COLO829 (cell line): Measurements from ENCODE around the gene SLC34A1.

Source experiments
- DNase-seq: peaks from one replicate; pipeline ENCODE4 v3.0.0; 2012; ENCODE audit warnings: low spot score

SLC34A1 gene

DNA sequence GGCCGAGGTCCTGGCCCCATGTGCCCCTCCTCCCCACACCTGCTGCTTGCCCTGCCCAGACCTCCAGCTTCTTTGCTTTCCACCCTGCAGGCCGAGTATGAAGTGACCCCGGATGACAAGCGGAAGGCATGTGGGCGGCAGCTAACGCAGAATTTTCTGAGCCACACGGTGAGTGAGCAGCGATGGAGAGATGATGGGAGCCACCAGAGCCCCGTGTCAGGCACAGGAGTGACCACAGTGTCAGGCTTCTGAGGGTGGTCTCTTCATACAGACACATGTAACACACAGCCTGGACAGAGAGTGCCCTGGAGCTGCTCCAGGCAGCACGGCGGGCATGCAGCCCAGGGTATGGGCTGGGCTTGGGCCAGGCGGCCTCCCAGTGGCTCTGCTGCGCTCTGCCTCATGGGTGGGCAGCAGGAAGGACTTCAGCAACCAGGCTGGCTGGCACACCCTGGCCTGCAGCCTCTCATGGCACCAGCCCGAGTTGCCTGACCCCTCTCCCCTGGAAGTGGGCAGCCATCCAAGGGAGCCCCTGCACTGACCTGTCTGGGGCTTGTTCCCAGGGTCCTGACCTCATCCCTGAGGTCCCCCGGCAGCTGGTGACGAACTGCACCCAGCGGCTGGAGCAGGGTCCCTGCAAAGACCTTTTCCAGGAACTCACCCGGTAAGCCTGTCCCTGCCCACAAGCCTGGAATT is 48.1 kb downstream of the SLC34A1 start:
- no peak for DNase-seq

DNA sequence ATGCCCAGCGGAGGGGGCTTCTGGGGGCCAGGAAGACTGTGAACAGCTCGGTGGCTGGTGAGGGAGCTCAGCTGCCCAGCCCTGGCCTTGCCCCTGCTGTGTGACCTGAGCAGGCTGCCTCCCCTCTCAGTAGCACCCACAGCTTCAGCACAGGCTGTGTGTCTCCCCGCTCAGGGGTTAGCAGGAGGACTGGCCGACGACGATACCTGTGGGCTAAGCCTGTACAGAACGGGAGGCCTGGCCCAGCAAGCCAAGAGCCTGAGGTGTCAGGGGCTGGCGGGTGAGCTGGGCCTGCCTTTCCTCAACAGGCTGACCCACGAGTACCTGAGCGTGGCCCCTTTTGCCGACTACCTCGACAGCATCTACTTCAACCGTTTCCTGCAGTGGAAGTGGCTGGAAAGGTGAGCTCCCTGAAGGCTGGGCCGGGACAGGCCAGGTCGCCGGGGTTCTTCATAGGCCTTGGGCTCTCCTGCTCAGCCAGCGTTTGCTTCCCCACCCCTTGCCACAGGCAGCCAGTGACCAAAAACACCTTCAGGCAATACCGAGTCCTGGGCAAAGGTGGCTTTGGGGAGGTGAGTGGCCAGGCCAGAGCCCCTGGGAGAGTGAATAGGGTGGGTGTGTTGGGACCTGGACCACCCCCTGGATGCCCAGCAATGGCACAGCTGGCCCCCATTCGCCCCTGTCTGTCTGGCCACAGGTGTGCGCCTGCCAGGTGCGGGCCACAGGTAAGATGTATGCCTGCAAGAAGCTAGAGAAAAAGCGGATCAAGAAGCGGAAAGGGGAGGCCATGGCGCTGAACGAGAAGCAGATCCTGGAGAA is 48.8 kb downstream of the SLC34A1 start:
- DNase-seq: no peak

DNA sequence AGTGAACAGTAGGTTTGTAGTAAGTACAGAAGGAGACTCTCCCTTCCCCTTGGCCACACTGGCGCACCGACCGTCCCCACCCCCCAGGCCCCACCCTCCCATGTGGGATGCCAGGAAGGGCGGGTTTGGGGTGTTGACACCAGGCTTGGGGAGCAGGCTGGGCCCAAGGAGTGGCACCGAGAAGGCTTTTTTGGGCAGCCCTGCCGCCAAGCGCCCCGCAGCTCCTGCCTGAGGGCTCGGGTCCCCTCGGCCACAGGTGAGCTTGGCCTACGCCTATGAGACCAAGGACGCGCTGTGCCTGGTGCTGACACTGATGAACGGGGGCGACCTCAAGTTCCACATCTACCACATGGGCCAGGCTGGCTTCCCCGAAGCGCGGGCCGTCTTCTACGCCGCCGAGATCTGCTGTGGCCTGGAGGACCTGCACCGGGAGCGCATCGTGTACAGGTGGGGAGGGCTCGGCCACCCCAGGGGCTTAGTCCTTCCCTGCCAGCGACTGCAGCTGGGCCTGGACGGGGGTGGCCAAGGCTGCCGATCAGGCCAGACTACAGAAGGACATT is 49.5 kb downstream of the SLC34A1 start:
- no peak for DNase-seq

DNA sequence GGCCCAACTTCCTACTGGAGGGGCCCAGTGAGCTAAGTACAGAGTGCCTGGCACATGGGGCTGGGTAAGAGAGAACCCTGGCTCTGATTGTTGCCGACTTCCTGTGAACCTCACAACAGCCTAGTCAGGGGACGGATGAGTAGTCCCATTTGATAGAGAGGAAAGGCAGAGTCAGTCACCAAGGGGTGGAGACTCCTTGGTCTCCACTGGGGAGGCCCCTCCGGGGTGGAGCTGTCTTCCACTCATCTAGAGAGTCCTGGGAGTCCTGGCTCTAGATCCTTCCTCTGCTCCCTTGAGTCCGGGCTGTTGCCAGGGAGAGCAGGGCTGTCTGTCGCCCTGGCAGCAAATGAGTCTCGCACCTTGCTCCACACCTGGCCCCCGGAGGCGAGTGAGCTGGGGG is 50.2 kb downstream of the SLC34A1 start:
- DNase-seq: no peak

DNA sequence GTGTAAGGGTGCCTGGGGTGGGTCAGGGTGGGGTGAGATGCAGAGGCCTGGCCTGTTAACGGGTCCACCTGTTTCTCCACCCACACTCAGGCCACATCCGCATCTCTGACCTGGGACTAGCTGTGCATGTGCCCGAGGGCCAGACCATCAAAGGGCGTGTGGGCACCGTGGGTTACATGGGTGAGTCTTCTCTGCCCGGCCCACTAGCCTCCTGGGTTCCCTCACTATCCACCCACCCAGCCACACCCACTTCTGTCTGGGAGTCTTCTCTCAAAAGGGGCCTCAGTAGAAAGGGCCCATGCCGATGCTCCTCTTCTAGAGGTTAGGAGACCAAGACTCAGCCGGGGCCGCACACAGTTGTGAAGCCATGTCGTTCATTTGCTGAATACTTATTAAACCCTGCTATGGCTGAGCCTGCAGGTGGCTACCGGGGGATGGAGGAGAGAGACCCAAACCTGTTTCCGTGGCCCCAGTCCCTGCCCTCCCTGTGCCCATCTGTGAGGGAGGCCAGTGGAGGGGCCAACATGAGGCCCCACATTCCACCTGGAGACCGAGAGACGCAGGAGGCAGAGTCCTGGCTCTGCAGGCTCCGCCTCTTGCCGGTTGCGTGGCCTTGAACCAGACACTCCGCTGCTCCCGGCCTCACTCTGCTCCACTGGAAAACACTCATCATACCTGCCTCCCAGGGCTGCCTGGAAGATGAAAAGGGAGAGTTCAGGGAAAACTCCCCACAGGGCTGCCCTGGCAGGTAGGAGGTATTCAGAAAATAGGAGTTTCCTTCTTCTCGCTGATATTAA is 50.9 kb downstream of the SLC34A1 start:
- no peak for DNase-seq

DNA sequence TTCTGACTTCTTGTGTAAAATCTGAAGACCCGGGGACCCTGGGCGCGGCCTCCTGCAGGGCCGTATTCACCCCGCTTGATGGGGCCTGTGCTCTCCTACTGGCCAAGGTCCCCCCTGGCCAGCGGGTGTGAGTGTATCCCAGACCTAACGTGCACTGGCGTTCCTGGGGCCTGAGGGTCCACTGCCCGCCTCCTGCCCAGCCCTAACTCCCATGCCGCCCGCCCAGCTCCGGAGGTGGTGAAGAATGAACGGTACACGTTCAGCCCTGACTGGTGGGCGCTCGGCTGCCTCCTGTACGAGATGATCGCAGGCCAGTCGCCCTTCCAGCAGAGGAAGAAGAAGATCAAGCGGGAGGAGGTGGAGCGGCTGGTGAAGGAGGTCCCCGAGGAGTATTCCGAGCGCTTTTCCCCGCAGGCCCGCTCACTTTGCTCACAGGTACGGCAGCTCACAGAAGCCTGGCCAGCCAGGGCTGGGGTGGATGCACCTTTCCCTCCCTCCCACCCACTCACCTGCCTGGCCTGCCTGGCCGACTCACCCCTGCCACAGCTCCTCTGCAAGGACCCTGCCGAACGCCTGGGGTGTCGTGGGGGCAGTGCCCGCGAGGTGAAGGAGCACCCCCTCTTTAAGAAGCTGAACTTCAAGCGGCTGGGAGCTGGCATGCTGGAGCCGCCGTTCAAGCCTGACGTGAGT is 51.8 kb downstream of the SLC34A1 start:
- no peak for DNase-seq

DNA sequence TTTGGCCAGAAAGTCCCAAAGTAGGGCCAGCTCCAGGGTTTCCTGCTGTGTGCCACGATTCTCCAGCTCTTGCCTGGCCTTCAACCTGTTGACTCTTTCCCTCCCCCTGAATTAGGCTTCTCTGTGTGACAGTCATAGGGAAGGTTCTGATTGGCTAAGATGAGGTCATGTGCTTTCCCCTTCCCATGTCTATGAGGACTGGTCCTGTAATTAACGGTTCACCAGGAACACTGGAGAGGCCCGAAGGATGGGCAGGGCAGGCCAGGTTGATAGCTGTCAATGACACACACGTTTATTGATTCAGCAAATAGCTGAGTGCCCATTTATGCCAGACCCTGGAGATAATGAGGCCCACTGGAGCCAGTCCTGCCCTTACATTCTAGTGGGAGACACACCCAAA is 53.4 kb downstream of the SLC34A1 start:
- DNase-seq: no peak

DNA sequence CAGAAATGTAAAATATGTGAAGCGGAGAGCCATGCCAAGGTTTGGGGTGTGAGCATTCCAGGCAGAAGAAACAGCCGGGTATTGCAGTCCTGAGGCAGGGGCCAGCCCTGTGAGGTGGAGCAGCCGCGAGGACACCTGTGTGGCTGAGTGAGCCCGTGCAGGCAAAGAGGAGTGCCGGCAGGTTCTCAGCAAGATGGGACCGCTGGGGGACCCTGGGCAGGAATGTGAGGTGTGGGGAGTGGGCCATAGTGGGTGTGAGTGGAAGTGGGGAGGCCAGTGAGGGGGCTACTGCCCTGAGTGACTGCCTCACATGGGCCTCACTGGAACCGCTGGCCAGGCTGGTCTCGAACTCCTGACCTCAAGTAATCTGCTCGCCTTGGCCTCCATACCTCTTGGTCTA is 54.2 kb downstream of the SLC34A1 start:
- DNase-seq: no peak

DNA sequence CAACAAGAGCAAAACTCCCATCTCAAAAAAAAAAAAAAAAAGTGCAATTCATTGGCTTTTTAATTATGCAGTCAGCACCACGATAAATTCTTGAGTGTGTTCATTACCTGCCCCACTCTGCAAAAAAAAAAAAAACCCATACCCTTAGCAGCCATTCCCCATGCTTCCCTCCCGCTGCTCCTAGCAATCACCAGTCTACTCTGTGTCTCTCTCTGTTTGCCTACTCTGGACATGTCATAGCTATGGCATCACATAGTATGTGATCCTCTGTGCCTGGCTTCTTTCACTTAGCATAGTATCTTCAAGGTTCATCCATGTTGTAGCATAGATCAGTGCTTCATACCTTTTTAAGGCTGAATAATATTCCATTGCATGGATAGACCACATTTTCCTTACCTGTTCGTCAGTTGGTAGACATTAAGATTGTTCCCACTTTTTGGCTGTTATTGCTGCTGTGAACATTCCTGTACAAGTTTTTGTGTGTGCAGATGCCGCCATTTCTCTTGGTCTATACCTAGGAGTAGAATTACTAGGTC is 55.4 kb downstream of the SLC34A1 start:
- DNase-seq: no peak

DNA sequence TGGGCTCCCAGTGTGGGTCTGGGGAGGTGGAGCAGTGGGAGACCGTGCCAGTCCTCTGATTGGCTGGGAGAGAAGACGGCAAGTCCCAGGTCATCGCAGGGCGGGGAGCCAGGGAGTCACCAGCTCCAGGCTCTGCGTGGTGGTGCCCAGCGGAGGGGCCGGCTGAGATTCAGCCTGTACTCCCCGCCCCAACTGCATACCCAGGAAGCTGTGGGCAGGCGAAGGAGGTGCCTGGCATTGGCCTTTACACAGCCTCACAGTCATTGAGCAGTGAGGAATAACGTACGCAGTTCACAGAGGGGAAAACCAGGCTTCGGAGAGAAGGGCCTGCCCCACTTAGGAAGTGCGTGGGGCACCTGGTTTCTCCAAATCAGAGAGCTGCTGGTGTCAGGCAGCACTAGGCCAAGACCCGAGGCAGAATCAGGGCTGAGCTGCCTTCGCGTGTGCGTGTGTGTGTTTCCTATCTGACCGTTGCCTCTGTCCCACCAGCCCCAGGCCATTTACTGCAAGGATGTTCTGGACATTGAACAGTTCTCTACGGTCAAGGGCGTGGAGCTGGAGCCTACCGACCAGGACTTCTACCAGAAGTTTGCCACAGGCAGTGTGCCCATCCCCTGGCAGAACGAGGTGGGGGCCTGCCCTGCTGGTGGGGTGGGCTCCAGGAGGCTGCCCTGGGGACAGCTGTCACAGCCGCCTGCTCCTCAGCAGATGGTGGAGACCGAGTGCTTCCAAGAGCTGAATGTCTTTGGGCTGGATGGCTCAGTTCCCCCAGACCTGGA is 56.2 kb downstream of the SLC34A1 start:
- DNase-seq: no peak

DNA sequence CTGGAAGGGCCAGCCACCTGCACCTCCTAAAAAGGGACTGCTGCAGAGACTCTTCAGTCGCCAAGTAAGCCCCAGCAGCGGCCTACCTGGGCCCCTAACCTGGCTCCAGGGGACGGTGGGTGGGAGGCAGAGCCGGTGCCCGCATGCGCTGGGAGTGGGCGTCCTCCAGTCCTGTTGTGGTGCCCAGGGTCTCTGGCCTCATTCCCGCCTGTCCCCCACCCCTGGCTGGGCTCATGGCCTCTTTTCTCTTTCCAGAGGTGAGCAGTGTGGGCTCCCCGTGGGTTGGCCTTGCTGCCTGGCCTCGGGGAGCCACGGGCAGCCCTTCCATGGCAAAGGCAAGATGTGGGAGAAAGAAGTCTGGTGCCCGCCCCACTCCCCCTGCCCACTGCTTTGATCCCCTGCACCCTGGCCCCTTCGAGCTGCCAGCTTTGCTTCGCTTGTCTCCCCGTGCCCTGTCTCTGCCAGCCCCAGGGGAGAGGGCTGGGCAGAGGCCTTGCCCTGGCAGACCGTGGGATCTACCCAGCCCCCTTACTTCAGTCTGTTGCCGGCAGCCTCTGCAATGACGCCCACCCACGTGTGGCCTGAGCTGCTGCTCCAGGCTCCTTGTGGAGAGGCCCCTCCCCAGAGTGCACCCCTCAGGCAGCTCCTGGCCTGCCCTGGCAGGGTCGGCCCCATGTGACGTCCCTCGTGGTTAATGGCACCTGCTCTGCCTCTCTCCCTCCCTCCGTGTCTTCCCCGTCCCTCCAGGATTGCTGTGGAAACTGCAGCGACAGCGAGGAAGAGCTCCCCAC is 57.0 kb downstream of the SLC34A1 start:
- no peak for DNase-seq

DNA sequence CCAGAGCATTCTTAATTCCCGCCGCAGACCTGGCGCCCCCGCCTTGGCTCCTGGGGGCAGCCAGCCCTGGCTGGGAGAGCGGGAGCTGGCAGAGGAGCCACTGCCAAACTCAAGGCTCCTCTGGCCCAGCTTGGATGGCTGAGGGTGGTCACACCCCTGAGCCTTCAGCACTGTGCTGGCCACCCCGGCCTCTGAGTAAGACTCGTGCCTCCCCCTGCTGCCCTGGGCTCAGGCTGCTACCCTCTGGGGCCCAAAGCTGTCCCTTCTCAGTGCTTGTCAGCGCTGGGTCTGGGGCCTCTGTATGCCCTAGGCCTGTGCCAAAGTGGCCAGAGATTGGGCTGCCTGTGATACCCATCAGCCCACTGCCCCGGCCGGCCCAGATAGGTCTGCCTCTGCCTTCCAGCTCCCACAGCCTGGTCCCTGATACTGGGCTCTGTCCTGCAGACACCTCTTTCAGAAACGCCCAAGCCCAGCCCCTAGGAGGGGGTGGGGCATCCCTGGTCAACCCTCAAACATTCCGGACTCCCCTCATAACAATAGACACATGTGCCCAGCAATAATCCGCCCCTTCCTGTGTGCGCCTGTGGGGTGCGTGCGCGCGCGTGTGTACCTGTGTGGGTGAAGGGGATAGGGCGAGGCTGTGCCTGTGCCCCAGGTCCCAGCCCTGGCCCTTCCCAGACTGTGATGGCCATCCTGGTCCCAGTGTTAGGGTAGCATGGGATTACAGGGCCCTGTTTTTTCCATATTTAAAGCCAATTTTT is 58.0 kb downstream of the SLC34A1 start:
- no peak for DNase-seq

DNA sequence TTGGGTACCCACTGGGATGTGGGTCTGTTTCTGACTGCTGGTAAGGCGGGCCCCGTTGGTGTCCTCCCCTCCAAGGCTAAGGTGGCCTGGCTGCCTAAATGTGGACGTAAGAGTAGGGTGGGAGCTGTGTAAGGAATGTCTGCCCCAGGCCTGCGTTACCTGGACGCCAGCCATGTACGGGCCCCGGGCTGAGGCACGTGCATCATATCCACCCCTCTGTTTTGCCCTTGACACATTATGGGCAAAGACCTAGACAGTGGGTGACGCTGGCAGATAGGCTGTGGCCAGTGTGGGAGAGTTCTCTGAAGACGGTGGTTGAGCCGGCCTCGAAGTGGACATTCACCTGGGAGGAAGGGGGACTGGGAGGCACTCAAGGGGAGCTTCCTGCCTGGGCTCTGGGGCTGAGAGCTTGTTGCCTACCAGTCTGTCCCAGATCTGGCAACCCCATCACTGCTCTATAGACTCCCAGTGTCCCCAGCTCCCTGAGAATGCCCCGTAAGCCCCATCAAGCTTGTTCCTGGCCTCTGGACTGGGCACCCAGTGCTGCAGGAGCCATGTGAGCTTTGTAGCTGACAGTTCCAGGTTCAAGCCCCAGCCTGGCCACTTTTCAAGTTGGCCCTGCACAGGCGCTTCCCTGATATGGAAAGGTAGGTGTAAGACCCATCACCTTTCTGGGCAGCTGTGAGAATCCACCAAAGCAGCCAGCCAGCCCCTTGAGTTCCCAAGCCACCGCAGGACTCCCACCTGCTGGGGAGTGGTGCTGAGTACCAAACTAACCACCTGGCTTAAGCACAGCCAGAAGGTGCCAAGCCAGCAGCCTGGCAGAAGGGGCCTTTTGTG is 59.1 kb downstream of the SLC34A1 start:
- DNase-seq: no peak

DNA sequence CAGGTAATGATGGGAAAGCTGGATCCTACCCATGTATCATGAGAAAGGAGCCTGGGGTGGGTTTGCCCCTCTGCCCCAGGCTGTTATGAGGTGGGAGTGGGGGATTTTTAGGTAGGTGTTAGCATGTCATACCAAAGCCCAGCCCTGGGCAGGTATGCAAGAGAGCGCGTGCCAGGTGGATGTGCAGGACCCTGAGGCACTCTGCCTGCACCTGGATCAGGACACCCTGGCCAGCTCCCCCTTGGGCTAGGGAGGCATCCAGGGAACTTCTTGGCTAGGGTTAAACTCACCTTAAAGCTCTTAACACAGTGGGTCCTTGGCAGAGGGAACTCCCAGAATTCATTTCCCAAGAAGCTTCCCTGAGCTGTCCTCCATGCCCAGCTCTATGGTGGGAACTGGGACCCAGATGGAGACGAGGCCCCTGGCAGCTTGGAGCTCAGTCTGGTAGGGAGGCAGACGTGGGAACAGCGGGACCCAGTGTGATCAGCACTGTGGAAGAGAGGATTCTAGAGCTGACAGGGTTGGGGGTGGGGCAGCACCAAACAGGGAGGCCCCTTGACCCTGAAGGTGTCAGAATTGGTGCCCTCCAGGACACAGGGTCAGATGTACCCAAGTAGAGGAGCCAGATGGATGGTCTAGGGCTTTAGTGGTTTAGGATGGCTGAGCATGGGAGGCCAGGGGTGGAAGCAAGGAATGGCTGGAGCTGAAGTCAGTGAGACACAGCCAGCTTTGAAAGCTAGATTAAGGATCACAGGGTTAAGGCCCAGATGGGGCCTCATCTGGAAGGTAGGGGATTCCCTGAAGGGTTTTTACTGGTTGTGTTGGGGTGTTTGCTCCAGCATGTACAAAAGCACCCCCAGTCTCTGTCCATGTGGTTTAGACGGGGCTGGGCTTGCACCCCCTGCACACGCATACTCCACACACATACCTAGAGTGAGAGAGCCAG is 60.1 kb downstream of the SLC34A1 start:
- DNase-seq: no peak

DNA sequence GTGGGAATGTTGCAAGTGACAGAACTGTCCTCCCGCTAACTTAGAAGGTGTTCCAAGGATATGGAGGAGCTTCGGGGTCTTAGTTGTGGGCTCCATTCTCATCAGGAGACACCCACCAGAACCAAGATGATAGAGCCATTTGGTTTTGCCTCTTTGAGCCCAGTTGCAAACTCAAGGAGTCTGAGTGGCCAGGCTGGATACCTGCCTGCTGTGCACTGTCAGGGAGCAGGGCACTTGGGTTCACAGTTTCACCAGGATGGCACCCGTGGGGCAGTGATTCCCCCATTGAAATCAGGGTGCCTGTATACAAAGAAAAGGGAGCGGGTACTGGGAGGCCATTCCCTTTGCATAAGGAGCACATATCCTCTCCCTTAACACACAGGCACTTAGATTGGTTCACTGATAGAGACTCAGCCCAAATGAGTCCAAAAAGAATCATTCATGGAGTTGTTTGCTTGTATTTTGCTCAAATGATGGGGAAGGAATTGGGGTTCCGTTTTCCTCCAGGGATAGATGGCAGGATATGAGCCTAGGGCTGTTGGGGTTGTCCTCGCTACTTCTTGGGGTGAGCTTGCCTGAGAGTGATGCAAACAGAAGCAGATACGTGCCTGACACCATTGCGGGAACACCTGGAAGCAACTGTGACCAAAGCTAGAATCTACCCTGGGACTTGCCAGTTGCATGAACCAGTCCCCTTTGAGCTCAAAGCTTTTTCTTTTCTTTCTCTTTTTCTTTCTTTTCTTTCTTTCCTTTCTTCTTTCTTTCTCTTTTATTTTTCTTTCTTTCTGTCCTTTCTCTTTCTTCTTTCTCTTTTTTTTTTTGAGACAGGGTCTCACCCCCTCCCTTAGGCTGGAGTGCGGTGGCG is 61.0 kb downstream of the SLC34A1 start:
- no peak for DNase-seq

DNA sequence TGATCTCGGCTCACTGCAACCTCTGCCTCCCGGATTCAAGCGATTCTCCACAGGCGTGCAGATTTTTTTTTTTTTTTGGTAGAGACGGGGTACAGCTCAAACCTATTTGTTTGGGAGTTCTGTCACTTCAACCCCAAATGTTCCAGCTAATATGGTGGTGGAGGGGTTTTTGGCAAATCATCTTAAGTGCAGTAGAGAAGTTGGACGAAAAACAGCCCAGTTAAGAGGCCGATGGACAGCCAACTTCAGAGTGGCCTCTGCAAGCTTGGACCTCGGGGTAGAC is 61.6 kb downstream of the SLC34A1 start:
- DNase-seq: no peak
